Lower leg skin (tissue), 4 donors: ENCODE data around the gene TANC1. TPM values are rescaled to one million over a fixed set of nuclear protein-coding genes. Genes with fewer than 3 reads are reported as not detected.

ENCODE experiments used
- DNase-seq, 2 donors: peaks; one replicate each; pipeline ENCODE4 v3.0.0-alpha.2; 2019; ENCODE audit warnings: low spot score in 2 of 2
- H3K4me3 ChIP-seq: fragments of 200-600 bp; sonication (generic); 2 replicates; pipeline ENCODE4 v1.5.1; 2017; ENCODE audit warnings: mild to moderate bottlenecking, low read depth; ENCODE audit not compliant: poor library complexity, severe bottlenecking
- CTCF ChIP-seq, 3 donors: fragments of 450-650 bp; IDR thresholded peaks; one replicate each; pipeline ENCODE4 v1.5.1; 2016; ENCODE audit warnings: antibody characterized with exemption in 3 of 3, mild to moderate bottlenecking in 3 of 3, moderate library complexity in 2 of 3
- POLR2A ChIP-seq, 2 donors: fragments of 450-650 bp; IDR thresholded peaks; one replicate each; pipeline ENCODE4 v1.6.1; 2016 to 2017; ENCODE audit warnings: antibody characterized with exemption in 2 of 2, mild to moderate bottlenecking in 1 of 2, moderate library complexity in 1 of 2
- whole genome bisulfite sequencing, 2 donors: methylation state at CpG; one replicate each; pipeline ENCODE4 v1.1.5; 2018; 5-methylcytosine and 5-hydroxymethylcytosine counted together
- intact Hi-C: fragments of 100-400 bp; cut with DNase I; formaldehyde crosslinking; loops from one replicate; pipeline ENCODE4 v1.15.0; 2023; ENCODE audit warnings: low total_unique reads
- total RNA-seq, 4 donors: library from RNA; depleted of rRNA; stranded (reverse); fragments of >200 nt; gene quantifications; one replicate each; pipeline ENCODE4 v1.1.0, GENCODE V29; 2016

The TANC1 gene
- total RNA-seq, 4 donors from 2014 or later = 65.8 to 111 (median 93.6) TPM

GRCh38 chr2:159109517-159109916, 141.1 kb downstream of the TANC1 start:
- no peak for TF ChIP-seq POLR2A (IDR thresholded peaks at IDR 0.05)
- no peak for TF ChIP-seq CTCF (IDR thresholded peaks at IDR 0.05)
- WGBS, 2 donors = 86% methylated on average over 3 of the region's 3 CpGs
- intact Hi-C loops = no loop called here

GRCh38 chr2:159110784-159111183, 142.3 kb downstream of the TANC1 start:
- intact Hi-C loops = no loop called here
- TF ChIP-seq CTCF (IDR thresholded peaks at IDR 0.05) = no peak
- no peak for TF ChIP-seq POLR2A (IDR thresholded peaks at IDR 0.05)
- WGBS, 2 donors = 45 to 64% methylated on average over 2 of the region's 2 CpGs
- no peak overlapping the region for H3K4me3 ChIP-seq
- no peak for DNase-seq

More at GRCh38 chr2:159109517-159109916, 141.1 kb downstream of the TANC1 start:
- no peak for DNase-seq
- no peak overlapping the region for H3K4me3 ChIP-seq

- WGBS, 2 donors = 62 to 66% methylated on average over 8 of the region's 8 CpGs
- no peak overlapping the region for H3K4me3 ChIP-seq
- TF ChIP-seq POLR2A (IDR thresholded peaks at IDR 0.05) = no peak
- no peak for TF ChIP-seq CTCF (IDR thresholded peaks at IDR 0.05)
- DNase-seq = no peak
- intact Hi-C loops = no loop called here
Observed at GRCh38 chr2:159111346-159111927, 143.0 kb downstream of the TANC1 start.

GRCh38 chr2:159114835-159115234, 146.4 kb downstream of the TANC1 start:
- no peak overlapping the region for H3K4me3 ChIP-seq
- no peak for DNase-seq
- TF ChIP-seq POLR2A (IDR thresholded peaks at IDR 0.05) (no peak), CTCF (IDR thresholded peaks at IDR 0.05) (no peak)
- intact Hi-C loops = loop anchor here (5.0 kb wide), 1 partner anchor 83 kb away; no protein-coding TSS in a partner anchor
- WGBS, 2 donors = 79% methylated on average over 5 of the region's 5 CpGs

- TF ChIP-seq CTCF (IDR thresholded peaks at IDR 0.05) = no peak
- no peak for TF ChIP-seq POLR2A (IDR thresholded peaks at IDR 0.05)
- DNase-seq = no peak
- 97% methylated on average over 6 of the region's 6 CpGs for WGBS, 2 donors
- H3K4me3 ChIP-seq = no peak overlapping the region
- intact Hi-C loops = loop anchor here (5.0 kb wide), 1 partner anchor 85 kb away; no protein-coding TSS in a partner anchor
Observed at GRCh38 chr2:159116922-159117321, 148.5 kb downstream of the TANC1 start.

- no peak overlapping the region for H3K4me3 ChIP-seq
- DNase-seq = no peak
- WGBS, 2 donors = 81 to 97% methylated on average over 4 of the region's 4 CpGs
- intact Hi-C loops = loop anchor here (5.0 kb wide), 1 partner anchor 85 kb away; no protein-coding TSS in a partner anchor
- TF ChIP-seq CTCF (IDR thresholded peaks at IDR 0.05) (no peak), POLR2A (IDR thresholded peaks at IDR 0.05) (no peak)
Observed at GRCh38 chr2:159117658-159118057, 149.2 kb downstream of the TANC1 start.
